SK-N-SH treated with all-trans-retinoic acid at 6 μM for 48 hours (cell line): ENCODE data around the gene UBE2N.
"Not testable (repeated sequence)": the region's sequence is repeated elsewhere in the genome, so short reads cannot be mapped to it uniquely, and the experiment has no call there.

ENCODE experiments used
- ATAC-seq: fragments of 200-7000 bp; cut with Tn5 transposase; 3 replicates; pipeline ENCODE4 v1.9.1; 2020; ENCODE audit warnings: mild to moderate bottlenecking, moderate library complexity
- ISL1 ChIP-seq: fragments of 250-450 bp; sonication (Bioruptor Pico); IDR thresholded peaks from 2 replicates; pipeline ENCODE4 v2.1.2; 2022; ENCODE audit warnings: mild to moderate bottlenecking, moderate library complexity
- OSR1 ChIP-seq: fragments of 250-450 bp; sonication (Bioruptor Pico); IDR thresholded peaks from 2 replicates; pipeline ENCODE4 v1.8.0; 2022; ENCODE audit warnings: moderate library complexity, mild to moderate bottlenecking, inconsistent platforms
- PPARA ChIP-seq: fragments of 250-450 bp; sonication (Bioruptor Pico); IDR thresholded peaks from 2 replicates; pipeline ENCODE4 v1.5.0; 2020; ENCODE audit warnings: mild to moderate bottlenecking, borderline replicate concordance
- RARB ChIP-seq: fragments of 250-450 bp; sonication (Bioruptor Pico); IDR thresholded peaks from 2 replicates; pipeline ENCODE4 v1.8.0; 2021; ENCODE audit warnings: mild to moderate bottlenecking, moderate library complexity
- ZC3H10 ChIP-seq: fragments of 250-450 bp; sonication (Bioruptor Pico); IDR thresholded peaks from 2 replicates; pipeline ENCODE4 v1.5.1; 2021; ENCODE audit warnings: mild to moderate bottlenecking, moderate library complexity
- TF ChIP-seq, protein P1 (sequence below): fragments of 250-450 bp; sonication (Bioruptor Pico); IDR thresholded peaks from 2 replicates; pipeline ENCODE4 v1.8.0; 2020; ENCODE audit warnings: mild to moderate bottlenecking, moderate library complexity, borderline replicate concordance
- TF ChIP-seq, protein P2 (sequence below): fragments of 250-450 bp; sonication (Bioruptor Pico); IDR thresholded peaks from 2 replicates; pipeline ENCODE4 v1.5.1; 2021; ENCODE audit warnings: mild to moderate bottlenecking, moderate library complexity
- TF ChIP-seq, protein P3 (sequence below): fragments of 250-450 bp; sonication (Bioruptor Pico); IDR thresholded peaks from 2 replicates; pipeline ENCODE4 v1.5.0; 2020; ENCODE audit warnings: mild to moderate bottlenecking, moderate library complexity
- TF ChIP-seq, protein P4 (sequence below): fragments of 250-450 bp; sonication (Bioruptor Pico); IDR thresholded peaks from 2 replicates; pipeline ENCODE4 v1.8.0; 2021; ENCODE audit warnings: low read depth, mild to moderate bottlenecking, moderate library complexity, borderline replicate concordance

The UBE2N gene

DNA sequence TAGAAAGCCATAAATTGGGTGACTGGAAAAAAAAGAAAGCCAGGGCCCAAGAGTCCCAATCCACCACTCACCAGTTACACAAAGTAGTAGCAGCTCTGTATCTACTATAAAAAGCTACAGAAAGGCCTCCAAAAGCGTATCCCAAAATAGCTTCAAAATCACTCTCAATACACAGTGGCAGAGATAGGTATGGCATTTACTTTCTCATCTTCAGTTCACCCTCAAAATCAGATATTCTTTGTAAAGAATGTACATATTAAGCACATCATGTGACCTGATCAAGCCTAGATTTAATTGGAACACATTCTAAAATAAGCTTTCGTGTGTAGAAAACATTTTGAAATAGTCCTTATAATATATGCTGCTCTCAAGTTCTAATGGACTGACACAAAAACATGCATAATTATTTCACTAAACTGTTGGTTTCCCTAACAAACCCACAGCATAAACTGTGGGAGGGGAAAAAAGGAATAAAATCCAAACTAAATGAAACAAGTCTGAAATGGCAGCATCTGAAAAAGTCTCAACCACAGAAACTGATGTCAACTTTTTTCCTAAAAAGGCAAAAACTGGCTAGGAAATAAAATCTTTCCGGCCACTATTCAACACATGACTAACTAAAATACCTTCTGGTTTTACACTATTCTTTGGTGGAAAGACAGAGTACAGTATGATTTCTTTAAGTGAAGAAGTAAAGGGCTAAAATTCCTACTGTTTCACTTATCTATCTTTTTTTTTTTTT is 25.9 kb downstream of the UBE2N start (continued):
- TF ChIP-seq, protein P1, sequence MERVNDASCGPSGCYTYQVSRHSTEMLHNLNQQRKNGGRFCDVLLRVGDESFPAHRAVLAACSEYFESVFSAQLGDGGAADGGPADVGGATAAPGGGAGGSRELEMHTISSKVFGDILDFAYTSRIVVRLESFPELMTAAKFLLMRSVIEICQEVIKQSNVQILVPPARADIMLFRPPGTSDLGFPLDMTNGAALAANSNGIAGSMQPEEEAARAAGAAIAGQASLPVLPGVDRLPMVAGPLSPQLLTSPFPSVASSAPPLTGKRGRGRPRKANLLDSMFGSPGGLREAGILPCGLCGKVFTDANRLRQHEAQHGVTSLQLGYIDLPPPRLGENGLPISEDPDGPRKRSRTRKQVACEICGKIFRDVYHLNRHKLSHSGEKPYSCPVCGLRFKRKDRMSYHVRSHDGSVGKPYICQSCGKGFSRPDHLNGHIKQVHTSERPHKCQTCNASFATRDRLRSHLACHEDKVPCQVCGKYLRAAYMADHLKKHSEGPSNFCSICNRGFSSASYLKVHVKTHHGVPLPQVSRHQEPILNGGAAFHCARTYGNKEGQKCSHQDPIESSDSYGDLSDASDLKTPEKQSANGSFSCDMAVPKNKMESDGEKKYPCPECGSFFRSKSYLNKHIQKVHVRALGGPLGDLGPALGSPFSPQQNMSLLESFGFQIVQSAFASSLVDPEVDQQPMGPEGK (CRISPR knock-in tag): no peak

DNA sequence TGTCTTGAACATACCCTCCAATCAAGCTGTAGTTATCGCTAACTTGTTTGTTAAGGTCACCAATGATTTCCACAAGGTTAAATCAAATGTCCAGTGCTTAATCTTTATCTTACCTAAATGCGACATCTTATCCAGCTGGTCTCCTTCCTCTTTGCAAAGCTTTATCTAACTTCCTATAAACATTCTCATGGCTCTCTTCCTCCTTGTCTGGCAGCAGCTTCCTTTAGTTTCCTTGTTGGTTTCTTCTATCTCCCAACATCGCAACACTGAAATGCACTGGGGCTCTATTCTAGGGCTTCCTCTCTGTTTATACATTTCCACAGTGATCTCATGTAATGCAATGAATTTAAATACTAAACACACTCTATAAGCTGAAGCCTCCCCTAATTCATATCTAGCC is 28.7 kb downstream of the UBE2N start:
- no peak for TF ChIP-seq PPARA (CRISPR knock-in tag)
- TF ChIP-seq, all 23 proteins: peak for 0
- no peak for ATAC-seq

DNA sequence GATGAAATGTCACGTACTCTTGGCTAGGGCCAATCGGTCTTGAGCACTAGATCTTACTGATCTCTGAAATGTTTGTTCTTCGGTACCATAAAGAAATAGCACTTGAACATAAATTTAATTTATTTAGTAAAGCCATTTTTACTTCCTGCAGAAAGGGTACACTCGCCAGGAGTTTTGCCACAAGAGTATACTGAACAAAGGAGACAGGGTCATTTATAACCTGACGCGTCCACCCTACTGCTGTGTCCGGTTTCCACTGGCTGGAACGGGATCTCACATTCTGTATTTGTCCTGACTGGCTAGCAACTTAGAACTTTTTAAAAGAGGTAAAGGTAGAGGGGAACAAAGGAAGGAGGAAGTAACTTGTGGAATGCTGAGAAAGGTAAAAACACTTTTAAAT is 29.4 kb downstream of the UBE2N start:
- ATAC-seq: not testable (repeated sequence)

DNA sequence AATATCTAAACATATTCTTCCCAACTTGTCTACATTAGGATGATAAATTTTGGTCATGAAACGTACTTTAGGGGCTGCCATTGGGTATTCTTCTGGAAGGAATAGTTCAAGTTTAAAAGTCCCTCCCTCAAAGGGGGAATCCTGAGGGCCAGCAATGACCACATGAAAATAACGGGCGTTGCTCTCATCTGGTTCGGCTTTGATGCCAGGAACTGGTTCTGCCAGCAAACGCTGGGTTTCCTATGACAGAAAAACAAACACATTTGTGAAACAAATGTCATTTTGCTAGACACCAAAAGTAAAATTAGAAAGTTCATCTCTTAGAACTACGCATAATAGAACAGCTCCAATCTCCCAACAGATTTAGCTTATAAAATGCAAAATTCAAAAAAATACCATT is 30.7 kb downstream of the UBE2N start:
- 0 out of 2 replicates have a peak, but pooled peaks have one; percentile 12 for TF ChIP-seq RARB (CRISPR knock-in tag)

DNA sequence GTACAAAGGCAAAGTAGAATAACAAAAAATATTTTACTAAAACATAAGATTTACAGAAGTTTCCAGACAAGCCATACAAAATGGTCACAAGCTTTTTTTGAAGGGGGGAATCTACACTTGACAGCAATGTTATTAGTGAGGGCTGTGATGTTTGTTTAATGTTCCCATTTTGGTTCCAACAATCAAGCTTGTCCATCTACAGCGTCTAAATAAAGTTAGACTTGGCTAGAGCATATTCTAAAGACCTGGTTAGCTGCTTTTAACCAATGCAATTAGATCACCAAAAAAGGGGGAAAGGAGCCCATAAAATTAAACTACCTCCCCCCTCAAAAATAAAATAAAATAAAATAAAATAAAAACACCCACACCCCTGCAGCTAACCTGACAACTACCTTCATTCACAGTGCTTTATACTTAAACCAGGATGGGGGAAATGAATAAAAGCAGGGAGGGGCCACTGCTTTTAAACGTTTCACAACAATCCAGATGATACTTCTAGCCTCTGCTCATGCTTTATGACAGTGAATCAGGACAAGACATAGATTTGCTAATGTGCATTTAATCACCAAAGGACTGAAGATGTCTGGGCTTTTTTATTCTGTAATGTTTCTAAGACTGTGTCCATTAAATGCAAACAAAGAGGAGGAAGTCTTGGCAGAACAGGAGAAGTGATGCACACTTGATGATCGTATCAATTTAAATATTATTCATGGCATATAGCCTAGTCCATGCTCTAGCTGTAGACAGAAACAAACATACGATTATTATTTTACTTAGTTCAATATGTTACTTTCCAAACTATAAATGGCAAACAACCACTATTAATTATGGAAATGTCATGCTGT is 32.2 kb downstream of the UBE2N start:
- TF ChIP-seq, protein P2, sequence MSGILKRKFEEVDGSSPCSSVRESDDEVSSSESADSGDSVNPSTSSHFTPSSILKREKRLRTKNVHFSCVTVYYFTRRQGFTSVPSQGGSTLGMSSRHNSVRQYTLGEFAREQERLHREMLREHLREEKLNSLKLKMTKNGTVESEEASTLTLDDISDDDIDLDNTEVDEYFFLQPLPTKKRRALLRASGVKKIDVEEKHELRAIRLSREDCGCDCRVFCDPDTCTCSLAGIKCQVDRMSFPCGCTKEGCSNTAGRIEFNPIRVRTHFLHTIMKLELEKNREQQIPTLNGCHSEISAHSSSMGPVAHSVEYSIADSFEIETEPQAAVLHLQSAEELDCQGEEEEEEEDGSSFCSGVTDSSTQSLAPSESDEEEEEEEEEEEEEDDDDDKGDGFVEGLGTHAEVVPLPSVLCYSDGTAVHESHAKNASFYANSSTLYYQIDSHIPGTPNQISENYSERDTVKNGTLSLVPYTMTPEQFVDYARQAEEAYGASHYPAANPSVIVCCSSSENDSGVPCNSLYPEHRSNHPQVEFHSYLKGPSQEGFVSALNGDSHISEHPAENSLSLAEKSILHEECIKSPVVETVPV: 0 out of 2 replicates have a peak, but pooled peaks have one; percentile 0
- TF ChIP-seq ISL1 (CRISPR knock-in tag): peak; percentile 27; the same call in 1 of the 2 replicates
- TF ChIP-seq RARB (CRISPR knock-in tag): 0 out of 2 replicates have a peak, but pooled peaks have one; percentile 8
- ATAC-seq: peak; percentile 3; the same call in 1 of the 3 replicates

More for the DNA sequence above, 30.7 kb downstream of the UBE2N start:
- ATAC-seq: not testable (repeated sequence)

DNA sequence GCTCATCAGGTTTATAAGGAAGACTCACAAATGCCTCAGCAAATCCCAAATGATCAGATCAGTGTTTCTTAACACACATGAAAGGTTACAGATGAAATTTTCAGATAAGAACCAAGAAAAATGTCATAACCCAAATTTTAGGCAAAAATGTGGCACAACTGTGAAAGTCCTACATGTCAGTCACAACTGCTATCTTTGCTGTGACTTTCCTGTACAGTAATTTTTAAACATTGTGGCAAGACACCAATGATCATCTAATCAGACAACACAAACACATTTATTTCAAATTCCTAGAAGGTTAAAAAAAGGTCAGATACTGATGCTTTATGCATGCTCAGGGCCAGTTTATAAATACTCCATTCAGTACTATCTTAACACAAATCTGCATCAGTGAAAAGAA is 32.9 kb downstream of the UBE2N start:
- 0 out of 3 replicates have a peak, but pooled peaks have one; percentile 1 for ATAC-seq

DNA sequence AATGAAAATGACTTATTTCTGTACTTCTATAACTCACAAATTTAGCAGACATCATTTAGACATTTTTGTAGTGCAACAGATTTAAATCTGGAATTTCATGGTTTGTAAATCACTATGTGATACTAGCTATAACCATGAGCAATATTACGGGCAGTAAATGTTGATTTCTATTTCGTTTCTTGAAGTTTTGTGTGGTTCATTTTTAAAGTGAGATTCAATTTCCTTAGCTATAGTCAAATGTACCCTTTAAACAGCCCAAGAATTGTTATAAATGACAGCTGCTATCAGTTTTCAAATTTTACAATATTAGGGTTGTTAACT is 33.8 kb downstream of the UBE2N start:
- TF ChIP-seq, protein P3, sequence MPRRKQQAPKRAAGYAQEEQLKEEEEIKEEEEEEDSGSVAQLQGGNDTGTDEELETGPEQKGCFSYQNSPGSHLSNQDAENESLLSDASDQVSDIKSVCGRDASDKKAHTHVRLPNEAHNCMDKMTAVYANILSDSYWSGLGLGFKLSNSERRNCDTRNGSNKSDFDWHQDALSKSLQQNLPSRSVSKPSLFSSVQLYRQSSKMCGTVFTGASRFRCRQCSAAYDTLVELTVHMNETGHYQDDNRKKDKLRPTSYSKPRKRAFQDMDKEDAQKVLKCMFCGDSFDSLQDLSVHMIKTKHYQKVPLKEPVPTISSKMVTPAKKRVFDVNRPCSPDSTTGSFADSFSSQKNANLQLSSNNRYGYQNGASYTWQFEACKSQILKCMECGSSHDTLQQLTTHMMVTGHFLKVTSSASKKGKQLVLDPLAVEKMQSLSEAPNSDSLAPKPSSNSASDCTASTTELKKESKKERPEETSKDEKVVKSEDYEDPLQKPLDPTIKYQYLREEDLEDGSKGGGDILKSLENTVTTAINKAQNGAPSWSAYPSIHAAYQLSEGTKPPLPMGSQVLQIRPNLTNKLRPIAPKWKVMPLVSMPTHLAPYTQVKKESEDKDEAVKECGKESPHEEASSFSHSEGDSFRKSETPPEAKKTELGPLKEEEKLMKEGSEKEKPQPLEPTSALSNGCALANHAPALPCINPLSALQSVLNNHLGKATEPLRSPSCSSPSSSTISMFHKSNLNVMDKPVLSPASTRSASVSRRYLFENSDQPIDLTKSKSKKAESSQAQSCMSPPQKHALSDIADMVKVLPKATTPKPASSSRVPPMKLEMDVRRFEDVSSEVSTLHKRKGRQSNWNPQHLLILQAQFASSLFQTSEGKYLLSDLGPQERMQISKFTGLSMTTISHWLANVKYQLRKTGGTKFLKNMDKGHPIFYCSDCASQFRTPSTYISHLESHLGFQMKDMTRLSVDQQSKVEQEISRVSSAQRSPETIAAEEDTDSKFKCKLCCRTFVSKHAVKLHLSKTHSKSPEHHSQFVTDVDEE (CRISPR knock-in tag): no peak
- ATAC-seq: no peak

More for the DNA sequence above, 32.9 kb downstream of the UBE2N start:
- TF ChIP-seq OSR1 (CRISPR knock-in tag) (no peak), ZC3H10 (CRISPR knock-in tag) (0 out of 2 replicates have a peak, but pooled peaks have one; percentile 5)
- TF ChIP-seq, protein P4, sequence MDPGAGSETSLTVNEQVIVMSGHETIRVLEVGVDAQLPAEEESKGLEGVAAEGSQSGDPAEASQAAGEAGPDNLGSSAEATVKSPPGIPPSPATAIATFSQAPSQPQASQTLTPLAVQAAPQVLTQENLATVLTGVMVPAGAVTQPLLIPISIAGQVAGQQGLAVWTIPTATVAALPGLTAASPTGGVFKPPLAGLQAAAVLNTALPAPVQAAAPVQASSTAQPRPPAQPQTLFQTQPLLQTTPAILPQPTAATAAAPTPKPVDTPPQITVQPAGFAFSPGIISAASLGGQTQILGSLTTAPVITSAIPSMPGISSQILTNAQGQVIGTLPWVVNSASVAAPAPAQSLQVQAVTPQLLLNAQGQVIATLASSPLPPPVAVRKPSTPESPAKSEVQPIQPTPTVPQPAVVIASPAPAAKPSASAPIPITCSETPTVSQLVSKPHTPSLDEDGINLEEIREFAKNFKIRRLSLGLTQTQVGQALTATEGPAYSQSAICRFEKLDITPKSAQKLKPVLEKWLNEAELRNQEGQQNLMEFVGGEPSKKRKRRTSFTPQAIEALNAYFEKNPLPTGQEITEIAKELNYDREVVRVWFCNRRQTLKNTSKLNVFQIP (CRISPR knock-in tag): no peak
- TF ChIP-seq, all 23 proteins: peak for 1
